GM18520 (cell line): Measurements from ENCODE around the gene PRUNE2.
"Not testable (repeated sequence)": the region's sequence is repeated elsewhere in the genome, so short reads cannot be mapped to it uniquely, and the experiment has no call there.

ENCODE experiments used
- ATAC-seq: cut with Tn5 transposase; IDR thresholded peaks from one replicate; pipeline ENCODE4 v1.9.1; 2021; ENCODE audit not compliant: unreplicated experiment

The PRUNE2 gene

DNA sequence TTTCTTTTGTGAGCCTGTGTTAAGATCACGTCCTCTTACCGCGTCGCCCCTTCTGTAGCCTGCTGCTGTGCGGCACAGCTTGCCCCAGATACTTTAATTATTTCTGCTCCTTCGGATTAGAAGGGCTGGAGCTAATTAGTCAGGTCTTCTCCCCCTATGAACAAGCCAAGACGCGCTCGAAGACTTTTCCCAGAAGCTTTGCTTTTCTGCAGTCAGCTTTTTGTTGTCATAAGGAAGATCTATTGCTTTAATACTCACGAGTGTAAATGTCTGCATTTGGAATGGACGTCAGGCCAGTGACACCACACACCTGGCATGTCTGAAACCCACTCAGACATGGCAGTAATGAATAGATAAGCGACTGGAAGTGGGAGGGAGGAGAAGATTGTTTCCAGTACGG lies 37.0 kb downstream of the PRUNE2 start:
- ATAC-seq = no peak

DNA sequence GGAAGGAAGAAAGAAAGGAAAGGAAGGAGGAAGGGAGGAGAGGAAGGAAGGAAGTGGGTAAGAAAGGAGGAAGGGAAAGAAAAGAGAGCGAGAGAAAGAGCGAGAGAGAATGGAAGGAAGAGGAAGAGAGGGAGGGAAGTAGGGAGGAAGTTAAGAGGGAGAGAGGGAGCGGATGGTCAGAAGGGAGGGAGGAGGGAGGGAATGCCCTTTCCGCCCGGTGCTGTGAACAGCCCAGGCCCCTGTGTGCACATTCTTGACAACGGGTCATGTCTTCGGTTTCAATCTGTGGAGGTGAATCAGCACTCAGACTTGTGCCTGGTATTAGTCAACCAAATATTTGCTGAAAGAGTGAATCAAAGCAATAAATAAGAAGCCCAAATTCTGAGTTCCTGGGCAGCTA lies 39.2 kb downstream of the PRUNE2 start:
- no peak for ATAC-seq

DNA sequence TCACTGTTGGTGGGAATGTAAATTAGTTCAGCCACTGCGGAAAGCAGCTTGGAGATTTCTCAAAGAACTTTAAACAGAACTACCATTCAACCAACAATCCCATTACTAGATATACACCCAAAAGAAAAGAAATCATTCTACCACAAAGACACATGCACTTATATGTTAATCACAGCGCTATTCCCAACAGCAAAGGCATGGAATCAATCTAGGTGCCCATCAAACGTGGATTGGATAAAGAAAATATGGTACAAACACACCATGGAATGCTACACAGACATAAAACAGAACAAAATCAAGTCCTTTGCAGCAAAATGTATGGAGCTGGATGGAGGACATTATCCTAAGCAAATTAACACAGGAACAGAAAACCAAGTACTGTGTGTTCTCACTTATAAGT lies 42.1 kb downstream of the PRUNE2 start:
- no peak for ATAC-seq

- ATAC-seq = no peak
Observed at GRCh38 chr9:76859860-76860259, 46.1 kb downstream of the PRUNE2 start.

DNA sequence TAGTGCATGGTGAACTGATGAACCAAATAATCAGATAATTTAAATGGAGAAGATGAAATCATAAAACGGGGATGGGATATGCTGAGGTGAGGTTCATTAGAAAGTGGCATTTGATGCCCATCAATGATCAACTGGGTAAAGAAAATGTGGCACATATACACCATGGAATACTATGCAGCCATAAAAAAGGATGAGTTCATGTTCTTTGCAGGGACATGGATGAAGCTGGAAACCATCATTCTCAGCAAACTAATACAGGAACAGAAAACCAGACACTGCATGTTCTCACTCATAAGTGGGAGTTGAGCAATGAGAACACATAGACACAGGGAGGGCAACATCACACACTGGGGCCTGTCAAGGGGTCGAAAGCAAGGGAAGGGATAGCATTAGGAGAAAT lies 47.7 kb downstream of the PRUNE2 start:
- ATAC-seq = not testable (repeated sequence)

DNA sequence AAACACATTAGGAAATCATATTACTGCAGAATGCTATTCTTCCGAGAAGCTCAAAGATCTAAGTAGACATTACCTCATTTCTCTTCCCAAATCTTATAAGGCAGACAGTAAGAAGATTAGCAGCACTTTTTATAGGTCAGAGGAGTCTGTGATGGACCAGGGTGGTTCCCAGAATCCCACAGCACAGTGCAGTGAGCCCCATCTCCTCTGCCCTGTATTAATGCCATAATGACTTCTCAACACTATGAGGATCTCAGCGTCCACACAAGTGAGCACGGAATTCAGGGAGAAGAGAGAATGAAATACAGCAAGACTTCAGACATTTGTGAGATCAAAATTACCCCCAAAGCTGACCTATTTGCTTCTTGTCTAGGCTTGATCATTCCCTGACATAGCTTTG lies 49.9 kb downstream of the PRUNE2 start:
- ATAC-seq = no peak

- ATAC-seq = no peak
Observed at GRCh38 chr9:76855015-76855414, 50.9 kb downstream of the PRUNE2 start.

GRCh38 chr9:76852026-76852425 lies 53.9 kb downstream of the PRUNE2 start:
- no peak for ATAC-seq

GRCh38 chr9:76846297-76846696 lies 59.6 kb downstream of the PRUNE2 start:
- no peak for ATAC-seq

- ATAC-seq = no peak
Observed at GRCh38 chr9:76845254-76845653, 60.7 kb downstream of the PRUNE2 start.

GRCh38 chr9:76835571-76836283 lies 70.2 kb downstream of the PRUNE2 start:
- no peak for ATAC-seq

GRCh38 chr9:76828447-76828846 lies 77.5 kb downstream of the PRUNE2 start:
- no peak for ATAC-seq

DNA sequence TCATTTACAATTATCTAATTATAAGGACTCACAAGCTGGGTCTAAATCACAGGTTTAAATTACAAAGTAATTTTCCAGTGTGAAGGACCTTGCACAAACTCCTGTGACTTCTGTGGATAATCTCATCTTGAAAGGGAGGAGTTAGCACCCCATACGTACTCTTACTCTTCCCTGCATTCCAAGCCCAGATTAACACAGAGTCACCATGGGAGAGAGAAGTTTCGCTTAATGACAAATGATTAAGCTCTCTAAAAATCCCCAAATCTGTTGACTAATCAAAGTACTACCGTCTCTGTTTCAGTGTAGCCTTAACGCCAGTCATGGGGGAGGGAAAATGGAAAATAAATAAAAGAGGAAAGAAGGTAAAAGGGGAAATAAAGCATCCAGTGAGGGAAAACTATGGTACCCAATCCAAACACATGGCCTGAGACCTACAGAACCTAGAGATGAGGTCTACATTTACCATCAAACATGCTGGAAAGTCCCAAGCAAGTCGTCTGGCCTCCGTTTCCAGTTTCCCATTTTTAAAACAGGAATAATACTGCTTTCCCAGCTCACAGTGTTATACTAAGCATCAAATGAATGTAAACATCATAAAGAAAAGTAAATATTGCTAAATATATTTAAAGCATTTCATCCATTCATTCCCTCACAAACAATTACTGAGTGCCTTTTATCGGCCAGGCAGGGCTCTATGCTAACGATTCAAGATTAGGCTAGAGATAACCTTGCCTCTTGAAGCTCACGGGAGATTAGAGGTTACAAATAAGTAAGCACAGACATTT lies 78.4 kb downstream of the PRUNE2 start:
- ATAC-seq = no peak

DNA sequence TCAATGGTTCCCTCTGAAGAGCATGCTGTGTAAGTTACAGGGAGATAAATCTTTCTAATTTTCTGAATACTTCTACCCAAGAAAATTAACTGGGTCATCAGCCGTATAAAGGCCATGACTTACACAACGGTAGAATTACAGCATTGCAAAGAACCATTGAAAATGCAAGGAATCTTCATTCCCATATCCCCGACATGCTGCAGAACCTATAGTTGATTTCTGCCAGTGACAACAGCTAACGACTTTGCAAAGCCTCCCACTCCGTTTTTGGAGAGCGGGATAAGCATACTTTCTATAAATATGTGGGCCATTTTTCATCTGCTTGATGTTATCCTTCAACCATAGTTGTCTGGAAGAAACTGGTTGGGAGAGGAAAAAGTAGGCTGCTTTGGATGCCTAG lies 85.5 kb downstream of the PRUNE2 start:
- ATAC-seq = no peak

DNA sequence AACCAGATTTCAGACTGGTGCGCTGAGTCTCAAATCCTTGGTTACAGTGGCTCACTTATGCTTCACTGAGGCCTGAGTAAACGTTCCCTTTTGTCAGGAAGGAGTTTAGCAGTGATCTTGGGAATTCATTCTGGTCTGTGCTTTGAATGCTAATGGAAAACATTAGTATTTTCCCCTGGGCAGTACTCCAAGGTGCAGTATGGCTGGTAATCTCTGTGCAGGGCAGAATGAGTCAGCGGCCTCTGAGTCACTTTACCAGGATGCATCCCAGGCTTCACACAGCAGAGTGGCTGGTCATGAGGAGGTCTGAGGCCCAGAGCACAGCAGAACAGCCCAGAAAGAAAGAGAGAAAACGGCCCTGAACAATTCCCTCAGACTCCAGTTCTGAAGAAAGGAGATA lies 87.6 kb downstream of the PRUNE2 start:
- ATAC-seq = no peak

GRCh38 chr9:76817489-76817888 lies 88.4 kb downstream of the PRUNE2 start:
- ATAC-seq = no peak

DNA sequence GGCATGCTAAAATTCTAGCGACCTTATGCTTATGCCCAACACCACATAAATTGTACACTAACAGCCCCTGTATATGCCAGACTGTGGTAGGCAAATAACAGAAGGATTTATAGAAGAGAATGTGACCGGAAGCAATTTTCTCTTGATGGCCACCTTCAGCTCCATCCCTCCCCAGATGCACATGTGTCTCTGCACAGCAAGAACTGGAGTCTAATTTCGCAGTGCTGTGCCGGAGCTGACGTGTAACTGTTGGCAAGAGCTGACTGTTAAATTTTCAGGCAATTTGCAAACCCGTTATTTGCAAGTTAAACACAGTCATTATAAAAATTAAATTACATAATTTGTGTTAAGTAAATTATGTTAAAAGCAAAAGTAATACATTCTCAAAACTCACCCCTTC lies 93.3 kb downstream of the PRUNE2 start:
- no peak for ATAC-seq

- ATAC-seq = peak; percentile 49
Observed at GRCh38 chr9:76810377-76810957, 95.4 kb downstream of the PRUNE2 start.

DNA sequence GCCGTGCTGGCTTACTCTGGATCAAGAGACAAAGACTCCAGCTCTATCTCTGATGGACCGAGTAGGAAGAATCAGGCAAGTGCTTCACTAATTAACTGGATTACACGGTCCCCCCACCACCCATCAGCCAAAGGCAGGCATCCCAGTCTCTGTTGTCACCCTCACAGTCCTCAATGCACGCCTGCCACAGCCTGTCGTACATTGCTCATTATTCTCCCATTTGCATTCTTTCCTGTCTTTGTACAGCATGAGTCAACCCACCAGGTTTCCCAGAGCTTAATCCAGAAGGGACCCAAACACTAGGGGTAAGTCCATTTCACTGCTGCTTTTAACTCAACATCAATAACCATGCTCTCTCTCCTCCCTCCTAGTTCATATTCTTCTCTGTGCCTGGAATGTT lies 97.3 kb downstream of the PRUNE2 start:
- no peak for ATAC-seq

DNA sequence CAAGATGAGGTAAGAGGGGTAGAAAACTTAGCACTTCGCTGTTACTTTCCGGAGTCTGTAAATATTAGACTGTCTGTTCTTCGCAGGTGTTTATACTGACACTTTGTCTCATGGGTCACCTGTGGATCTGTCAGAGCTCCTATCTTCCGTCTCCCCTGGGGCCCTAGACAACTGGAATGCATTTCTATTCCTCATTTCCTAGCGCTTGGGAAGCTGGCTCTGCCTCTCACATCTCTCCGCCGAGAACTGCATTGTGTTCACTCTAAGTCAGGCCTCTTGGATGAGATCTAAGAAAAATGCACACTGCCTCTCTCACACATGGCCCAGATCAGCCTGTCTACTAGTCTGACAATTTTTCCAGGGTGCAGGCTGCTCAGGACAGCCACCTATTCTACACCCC lies 102.2 kb downstream of the PRUNE2 start:
- ATAC-seq = no peak

DNA sequence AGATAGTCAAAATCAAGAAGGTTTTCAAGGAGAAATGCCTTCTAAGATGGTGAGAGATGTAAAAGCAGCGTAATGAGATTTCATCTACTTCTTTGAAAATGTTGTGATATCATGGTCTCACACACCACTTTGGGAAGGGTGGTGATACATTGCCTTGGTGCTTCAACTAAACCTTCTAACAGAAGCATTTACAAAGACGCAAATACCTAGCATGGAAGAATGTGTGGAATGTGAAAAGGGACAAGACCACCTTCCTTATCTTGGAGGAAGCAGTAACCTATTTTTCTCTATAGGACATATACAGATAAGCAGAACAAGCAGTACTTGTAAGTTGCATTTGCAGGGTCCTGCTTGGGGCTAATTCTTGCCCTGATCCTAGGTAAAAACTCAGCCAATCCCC lies 102.8 kb downstream of the PRUNE2 start:
- ATAC-seq = no peak

DNA sequence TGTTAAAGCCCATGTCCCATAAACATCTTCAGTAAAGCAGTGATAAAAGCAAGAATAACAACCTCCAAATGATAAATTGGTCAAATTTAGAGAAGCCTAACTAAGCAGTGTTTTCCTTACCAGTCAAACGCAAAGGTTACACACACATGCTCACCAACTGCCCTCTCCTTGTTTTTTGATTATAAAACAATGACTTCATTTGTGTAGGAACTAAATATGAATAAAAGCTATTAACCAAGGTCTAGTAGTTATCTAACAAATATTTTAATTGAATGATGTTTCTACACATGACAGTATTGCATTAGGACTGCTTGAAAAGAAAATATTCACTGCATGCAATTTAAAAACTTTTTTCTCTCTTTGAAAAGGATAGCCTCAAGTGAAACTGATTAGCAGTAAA lies 105.0 kb downstream of the PRUNE2 start:
- ATAC-seq = no peak
